PC-9 (cell line): ENCODE results near the gene TEP1.

Experiments used
- EZH2 ChIP-seq: fragments of 200-600 bp; sonication (generic); IDR thresholded peaks from 2 replicates; pipeline ENCODE4 v1.8.0; 2017; ENCODE audit warnings: antibody characterized with exemption, low read depth
- TF ChIP-seq, protein P1 (sequence below): fragments of 200-600 bp; sonication (generic); conservative IDR thresholded peaks from 2 replicates; pipeline ENCODE4 v1.6.1; 2017; ENCODE audit warnings: mixed run types, antibody characterized with exemption, mild to moderate bottlenecking, moderate library complexity

DNA sequence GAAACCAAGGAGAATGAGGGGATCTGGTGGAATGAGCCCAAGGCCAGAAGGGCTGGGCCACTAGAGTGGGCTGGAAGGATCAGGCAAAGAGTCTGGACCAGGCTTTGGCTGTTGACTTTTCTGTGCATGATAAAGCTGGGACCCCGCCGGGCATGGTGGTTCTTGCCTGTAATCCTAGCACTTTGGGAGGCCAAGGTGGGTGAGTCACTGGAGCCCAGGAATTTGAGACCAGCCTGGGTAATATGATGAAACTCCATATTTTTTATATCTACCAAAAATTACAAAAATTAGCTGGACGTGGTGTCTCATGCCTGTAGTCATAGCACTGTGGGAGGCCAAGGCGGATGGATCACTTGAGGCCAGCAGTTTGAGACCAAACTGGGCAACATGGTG, 23.1 kb upstream of the TEP1 start:
- TF ChIP-seq, protein P1, sequence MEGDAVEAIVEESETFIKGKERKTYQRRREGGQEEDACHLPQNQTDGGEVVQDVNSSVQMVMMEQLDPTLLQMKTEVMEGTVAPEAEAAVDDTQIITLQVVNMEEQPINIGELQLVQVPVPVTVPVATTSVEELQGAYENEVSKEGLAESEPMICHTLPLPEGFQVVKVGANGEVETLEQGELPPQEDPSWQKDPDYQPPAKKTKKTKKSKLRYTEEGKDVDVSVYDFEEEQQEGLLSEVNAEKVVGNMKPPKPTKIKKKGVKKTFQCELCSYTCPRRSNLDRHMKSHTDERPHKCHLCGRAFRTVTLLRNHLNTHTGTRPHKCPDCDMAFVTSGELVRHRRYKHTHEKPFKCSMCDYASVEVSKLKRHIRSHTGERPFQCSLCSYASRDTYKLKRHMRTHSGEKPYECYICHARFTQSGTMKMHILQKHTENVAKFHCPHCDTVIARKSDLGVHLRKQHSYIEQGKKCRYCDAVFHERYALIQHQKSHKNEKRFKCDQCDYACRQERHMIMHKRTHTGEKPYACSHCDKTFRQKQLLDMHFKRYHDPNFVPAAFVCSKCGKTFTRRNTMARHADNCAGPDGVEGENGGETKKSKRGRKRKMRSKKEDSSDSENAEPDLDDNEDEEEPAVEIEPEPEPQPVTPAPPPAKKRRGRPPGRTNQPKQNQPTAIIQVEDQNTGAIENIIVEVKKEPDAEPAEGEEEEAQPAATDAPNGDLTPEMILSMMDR, result no peak
- TF ChIP-seq EZH2, result no peak
